H1 (cell line): ENCODE measurements around the gene RNU11.

Experiments used
- CHD2 ChIP-seq: IDR thresholded peaks from 2 replicates; pipeline ENCODE4 v1.6.1; 2012; ENCODE audit warnings: low read length, improper control_type of control experiment
- EZH2 ChIP-seq: fragments of 200-600 bp; sonication (generic); IDR thresholded peaks from 2 replicates; pipeline ENCODE4 v1.7.1; 2012; ENCODE audit warnings: low read depth, mild to moderate bottlenecking, moderate library complexity, low read length, inconsistent platforms; ENCODE audit not compliant: severe bottlenecking
- GABPA ChIP-seq: IDR thresholded peaks from 2 replicates; pipeline ENCODE4 v1.6.1; 2011; ENCODE audit warnings: mild to moderate bottlenecking, low read length, moderate library complexity, borderline replicate concordance; ENCODE audit not compliant: insufficient read depth
- GTF2F1 ChIP-seq: IDR thresholded peaks from 2 replicates; pipeline ENCODE4 v1.6.1; 2012; ENCODE audit warnings: low read depth, low read length, improper control_type of control experiment, borderline replicate concordance
- KDM1A ChIP-seq: fragments of 200-600, 300-600 bp; sonication (generic); IDR thresholded peaks from 2 replicates; pipeline ENCODE4 v1.7.1; 2016; ENCODE audit warnings: mild to moderate bottlenecking, low read length, borderline replicate concordance
- NRF1 ChIP-seq: IDR thresholded peaks from 2 replicates; pipeline ENCODE4 v1.6.1; 2011; ENCODE audit warnings: mild to moderate bottlenecking, low read depth, low read length, improper control_type of control experiment
- POLR2A ChIP-seq, 2 experiments: IDR thresholded peaks; 1 replicate in 1 of 2; 2 replicates in 1 of 2; pipeline ENCODE4 v1.6.1; 2011; ENCODE audit warnings: low read depth in 2 of 2, low read length in 2 of 2, mild to moderate bottlenecking in 2 of 2; ENCODE audit errors: control extremely low read depth in 1 of 2
- POLR2AphosphoS5 ChIP-seq: IDR thresholded peaks from 2 replicates; pipeline ENCODE4 v1.6.1; 2011; ENCODE audit warnings: low read depth, low read length
- RFX5 ChIP-seq: IDR thresholded peaks from 2 replicates; pipeline ENCODE4 v1.6.1; 2011; ENCODE audit warnings: low read depth, low read length, improper control_type of control experiment, borderline replicate concordance
- SIN3A ChIP-seq, 2 experiments: IDR thresholded peaks in 1 of 2; conservative IDR thresholded peaks in 1 of 2; 2 replicates each; pipeline ENCODE4 v1.6.1; 2011 to 2012; ENCODE audit warnings: low read length in 2 of 2, improper control_type of control experiment in 1 of 2, low read depth in 1 of 2, mild to moderate bottlenecking in 1 of 2
- SP2 ChIP-seq: IDR thresholded peaks from 2 replicates; pipeline ENCODE4 v1.6.1; 2012; ENCODE audit warnings: mild to moderate bottlenecking, low read length, inconsistent platforms
- TF ChIP-seq, protein P1 (sequence below), 3 experiments: IDR thresholded peaks; 1 replicate in 2 of 3; 2 replicates in 1 of 3; pipeline versions ENCODE4 v1.5.1 to v1.6.1; 2011; ENCODE audit warnings: low read length in 3 of 3, mild to moderate bottlenecking in 3 of 3, inconsistent platforms in 2 of 3, low read depth in 1 of 3, moderate library complexity in 1 of 3; ENCODE audit not compliant: insufficient read depth in 1 of 3; ENCODE audit errors: control extremely low read depth in 1 of 3
- TF ChIP-seq, protein P2 (sequence below): IDR thresholded peaks from 2 replicates; pipeline ENCODE4 v1.6.1; 2012; ENCODE audit warnings: inconsistent platforms

GRCh38 chr1:28602536-28603439 is 45.6 kb upstream of the RNU11 start:
- TF ChIP-seq POLR2A (IDR thresholded peaks at IDR 0.05; ENCODE audit: control extremely low read depth in 1 of 2, low read depth in 2 of 2, low read length in 2 of 2) (no peak), SP2 (no peak), EZH2 (no peak), NRF1 (no peak), CHD2 (no peak), GTF2F1 (no peak), RFX5 (no peak), POLR2AphosphoS5 (no peak), GABPA (no peak), SIN3A (conservative IDR thresholded peaks at IDR 0.05 in 1 of 2, IDR thresholded peaks at IDR 0.05 in 1 of 2; ENCODE audit: low read depth in 1 of 2, low read length in 2 of 2) (no peak), KDM1A (no peak)
- TF ChIP-seq, protein P1, sequence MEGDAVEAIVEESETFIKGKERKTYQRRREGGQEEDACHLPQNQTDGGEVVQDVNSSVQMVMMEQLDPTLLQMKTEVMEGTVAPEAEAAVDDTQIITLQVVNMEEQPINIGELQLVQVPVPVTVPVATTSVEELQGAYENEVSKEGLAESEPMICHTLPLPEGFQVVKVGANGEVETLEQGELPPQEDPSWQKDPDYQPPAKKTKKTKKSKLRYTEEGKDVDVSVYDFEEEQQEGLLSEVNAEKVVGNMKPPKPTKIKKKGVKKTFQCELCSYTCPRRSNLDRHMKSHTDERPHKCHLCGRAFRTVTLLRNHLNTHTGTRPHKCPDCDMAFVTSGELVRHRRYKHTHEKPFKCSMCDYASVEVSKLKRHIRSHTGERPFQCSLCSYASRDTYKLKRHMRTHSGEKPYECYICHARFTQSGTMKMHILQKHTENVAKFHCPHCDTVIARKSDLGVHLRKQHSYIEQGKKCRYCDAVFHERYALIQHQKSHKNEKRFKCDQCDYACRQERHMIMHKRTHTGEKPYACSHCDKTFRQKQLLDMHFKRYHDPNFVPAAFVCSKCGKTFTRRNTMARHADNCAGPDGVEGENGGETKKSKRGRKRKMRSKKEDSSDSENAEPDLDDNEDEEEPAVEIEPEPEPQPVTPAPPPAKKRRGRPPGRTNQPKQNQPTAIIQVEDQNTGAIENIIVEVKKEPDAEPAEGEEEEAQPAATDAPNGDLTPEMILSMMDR (IDR thresholded peaks at IDR 0.05; ENCODE audit: control extremely low read depth in 1 of 3, insufficient read depth in 1 of 3, low read depth in 1 of 3, low read length in 3 of 3) = peak in 2 of 3 experiments; percentile 72; a peak in 3 of 4 replicates
- TF ChIP-seq, protein P2, sequence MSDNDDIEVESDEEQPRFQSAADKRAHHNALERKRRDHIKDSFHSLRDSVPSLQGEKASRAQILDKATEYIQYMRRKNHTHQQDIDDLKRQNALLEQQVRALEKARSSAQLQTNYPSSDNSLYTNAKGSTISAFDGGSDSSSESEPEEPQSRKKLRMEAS = no peak
